ENCODE data around the gene CYP27B1. TPM values are rescaled to one million over a fixed set of nuclear protein-coding genes. Genes with fewer than 3 reads are reported as not detected.

CYP27B1 gene
- total and polyA plus RNA-seq, 9 of the 15 experiments (the other 6 are each of a cell fraction or from before 2014, with no cell fraction given), result 0.18 to 4.2 (median 1.8) TPM

DNA sequence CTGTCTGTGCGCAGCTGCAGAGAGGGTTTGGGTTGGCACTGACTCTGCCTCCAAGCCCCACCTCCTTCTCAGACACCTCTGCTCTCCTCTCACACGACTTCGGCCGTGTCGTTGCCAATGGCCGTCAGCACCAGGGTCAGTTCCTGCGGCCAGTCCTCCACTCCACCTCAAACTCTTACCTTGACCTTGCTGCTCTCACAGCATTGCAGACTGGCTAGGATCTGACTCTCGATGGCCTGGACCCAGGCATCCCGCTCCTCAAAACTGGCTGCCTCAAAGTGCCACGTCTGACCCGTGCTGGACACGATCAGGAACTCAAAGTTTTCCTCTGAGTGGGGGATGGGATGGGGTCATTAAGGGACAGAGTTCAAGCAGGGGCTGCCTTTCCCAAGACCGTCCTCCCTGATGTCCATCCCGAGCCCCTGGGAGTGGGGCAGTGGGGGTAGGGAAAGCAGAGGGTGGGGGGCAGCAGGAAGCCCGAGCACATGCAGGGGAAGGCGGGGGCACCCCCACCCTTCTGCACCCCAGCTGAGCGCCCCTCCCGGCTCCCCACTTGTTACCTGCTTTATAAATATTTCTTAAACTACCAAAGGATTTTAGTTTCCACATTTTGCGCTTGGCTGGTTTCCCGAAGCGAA, 39.0 kb downstream of the CYP27B1 start:
- no peaks in the 10 kb centered on the region; the same call in 1 of the 2 replicates for H4K20me1 ChIP-seq (replicated peaks; ENCODE audit: control insufficient read depth, insufficient read depth, low read length)
- CTCF ChIA-PET (ENCODE audit: low intra/inter-chr PET ratio), result no interaction called here

More for the DNA sequence above, 39.0 kb downstream of the CYP27B1 start:
- no peaks in the 10 kb centered on the region for H3K79me2 ChIP-seq (ENCODE audit: control insufficient read depth, insufficient read depth, low read length)
- no peak overlapping the region for H2AFZ ChIP-seq (ENCODE audit: low read depth, low read length)
- H3K27me3 ChIP-seq (ENCODE audit: control insufficient read depth in 2 of 2, insufficient read depth in 2 of 2, low read length in 2 of 2), result peaks cover 33 to 37% of the 10 kb centered on the region in 2 experiments
- 7% methylated on average over 17 of the region's 21 CpGs for WGBS (ENCODE audit: insufficient coverage, low coverage, missing lambda C conversion rate)
- intact Hi-C loops (cut with micrococcal nuclease), result no loop called here
- peak; percentile 27; the same call in 1 of the 3 replicates for ATAC-seq
- no peak overlapping the region for H3K4me3 ChIP-seq
- no peak overlapping the region for H3K27ac ChIP-seq (ENCODE audit: extremely low read depth, low read depth, low read length)
- no TSS peak for BruUV-seq (replicated peaks)
- H3K9ac ChIP-seq (ENCODE audit: insufficient read depth in 1 of 2, low read depth in 2 of 2, low read length in 2 of 2), result peak overlapping the region in 1 of 2 experiments; percentile 68; a peak in 1 of 4 replicates
- POLR2A ChIA-PET, result no interaction called here
- H3K9me3 ChIP-seq (replicated peaks; ENCODE audit: control insufficient read depth, insufficient read depth, low read depth, low read length), result no peaks in the 10 kb centered on the region; the same call in 1 of the 2 replicates
- H3K4me1 ChIP-seq (replicated peaks in 1 of 2; ENCODE audit: control insufficient read depth in 2 of 2, insufficient read depth in 2 of 2, low read length in 2 of 2), result peaks cover 0 to 20% of the 10 kb centered on the region in 2 experiments; a peak in 2 of 5 replicates
- TF ChIP-seq, protein P1, sequence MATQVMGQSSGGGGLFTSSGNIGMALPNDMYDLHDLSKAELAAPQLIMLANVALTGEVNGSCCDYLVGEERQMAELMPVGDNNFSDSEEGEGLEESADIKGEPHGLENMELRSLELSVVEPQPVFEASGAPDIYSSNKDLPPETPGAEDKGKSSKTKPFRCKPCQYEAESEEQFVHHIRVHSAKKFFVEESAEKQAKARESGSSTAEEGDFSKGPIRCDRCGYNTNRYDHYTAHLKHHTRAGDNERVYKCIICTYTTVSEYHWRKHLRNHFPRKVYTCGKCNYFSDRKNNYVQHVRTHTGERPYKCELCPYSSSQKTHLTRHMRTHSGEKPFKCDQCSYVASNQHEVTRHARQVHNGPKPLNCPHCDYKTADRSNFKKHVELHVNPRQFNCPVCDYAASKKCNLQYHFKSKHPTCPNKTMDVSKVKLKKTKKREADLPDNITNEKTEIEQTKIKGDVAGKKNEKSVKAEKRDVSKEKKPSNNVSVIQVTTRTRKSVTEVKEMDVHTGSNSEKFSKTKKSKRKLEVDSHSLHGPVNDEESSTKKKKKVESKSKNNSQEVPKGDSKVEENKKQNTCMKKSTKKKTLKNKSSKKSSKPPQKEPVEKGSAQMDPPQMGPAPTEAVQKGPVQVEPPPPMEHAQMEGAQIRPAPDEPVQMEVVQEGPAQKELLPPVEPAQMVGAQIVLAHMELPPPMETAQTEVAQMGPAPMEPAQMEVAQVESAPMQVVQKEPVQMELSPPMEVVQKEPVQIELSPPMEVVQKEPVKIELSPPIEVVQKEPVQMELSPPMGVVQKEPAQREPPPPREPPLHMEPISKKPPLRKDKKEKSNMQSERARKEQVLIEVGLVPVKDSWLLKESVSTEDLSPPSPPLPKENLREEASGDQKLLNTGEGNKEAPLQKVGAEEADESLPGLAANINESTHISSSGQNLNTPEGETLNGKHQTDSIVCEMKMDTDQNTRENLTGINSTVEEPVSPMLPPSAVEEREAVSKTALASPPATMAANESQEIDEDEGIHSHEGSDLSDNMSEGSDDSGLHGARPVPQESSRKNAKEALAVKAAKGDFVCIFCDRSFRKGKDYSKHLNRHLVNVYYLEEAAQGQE (IDR thresholded peaks at IDR 0.05; ENCODE audit: borderline replicate concordance), result peak; percentile 87
- TF ChIP-seq, protein P1 (CRISPR knock-in tag; IDR thresholded peaks at IDR 0.05; ENCODE audit: low read depth), result no peak
- TF ChIP-seq, protein P2, sequence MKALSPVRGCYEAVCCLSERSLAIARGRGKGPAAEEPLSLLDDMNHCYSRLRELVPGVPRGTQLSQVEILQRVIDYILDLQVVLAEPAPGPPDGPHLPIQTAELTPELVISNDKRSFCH (CRISPR knock-in tag; IDR thresholded peaks at IDR 0.05), result no peak
- TF ChIP-seq, protein P2 (tag; IDR thresholded peaks at IDR 0.05), result no peak
- TF ChIP-seq TOE1 (IDR thresholded peaks at IDR 0.05; ENCODE audit: borderline replicate concordance) (no peak), TOE1 (CRISPR knock-in tag; IDR thresholded peaks at IDR 0.05; ENCODE audit: borderline replicate concordance, low read depth) (no peak), MIER1 (IDR thresholded peaks at IDR 0.05; ENCODE audit: low read depth) (peak; percentile 79), KDM1A (IDR thresholded peaks at IDR 0.05) (no peak), BCOR (IDR thresholded peaks at IDR 0.05) (no peak), MAFK (IDR thresholded peaks at IDR 0.05; ENCODE audit: low read length) (no peak), GABPB2 (CRISPR knock-in tag; conservative IDR thresholded peaks at IDR 0.05) (no peak), ZNF165 (CRISPR knock-in tag; IDR thresholded peaks at IDR 0.05; ENCODE audit: borderline replicate concordance) (no peak), ZNF766 (CRISPR knock-in tag; conservative IDR thresholded peaks at IDR 0.05) (no peak), DDX20 (tag; IDR thresholded peaks at IDR 0.05; ENCODE audit: low read depth) (no peak), EHMT2 (IDR thresholded peaks at IDR 0.05) (peak; percentile 88)
- no peak for DNase-seq (ENCODE audit: extremely low read depth in 1 of 4, low spot score in 3 of 4)
- H3K4me2 ChIP-seq (ENCODE audit: insufficient read depth, low read length), result no peak overlapping the region
- peaks cover 4% of the 10 kb centered on the region for H3K9me1 ChIP-seq (ENCODE audit: control insufficient read depth, insufficient read depth, low read length)
- H3K36me3 ChIP-seq (ENCODE audit: control insufficient read depth, insufficient read depth, low read length), result no peaks in the 10 kb centered on the region
- in situ Hi-C loops (cut with MboI), result no loop called here
- no peak for FAIRE-seq
